Muscle of leg (tissue), 11 donors: Measurements from ENCODE around the gene ALOX5AP. TPM values are rescaled to one million over a fixed set of nuclear protein-coding genes. Genes with fewer than 3 reads are reported as not detected.
"Not testable (repeated sequence)": the region's sequence is repeated elsewhere in the genome, so short reads cannot be mapped to it uniquely, and the experiment has no call there.

Source experiments
- DNase-seq: peaks from one replicate; pipeline ENCODE4 v3.0.0; 2013
- H3K27ac ChIP-seq: one replicate; pipeline ENCODE4 v1.5.1; 2013; ENCODE audit warnings: mild to moderate bottlenecking, low read length, control low read depth
- H3K27me3 ChIP-seq: one replicate; pipeline ENCODE4 v1.6.1; 2013; ENCODE audit warnings: low read length; ENCODE audit not compliant: control insufficient read depth, insufficient read depth
- H3K36me3 ChIP-seq: one replicate; pipeline ENCODE4 v1.6.1; 2013; ENCODE audit warnings: low read length; ENCODE audit not compliant: control insufficient read depth, insufficient read depth
- H3K4me1 ChIP-seq: one replicate; pipeline ENCODE4 v1.6.1; 2013; ENCODE audit warnings: low read length; ENCODE audit not compliant: control insufficient read depth, insufficient read depth
- H3K4me3 ChIP-seq: one replicate; pipeline ENCODE4 v1.5.1; 2013; ENCODE audit warnings: low read length, control low read depth
- H3K9me3 ChIP-seq: replicated peaks from 2 replicates; pipeline ENCODE4 v1.6.1; 2013; ENCODE audit warnings: low read depth, low read length; ENCODE audit not compliant: control insufficient read depth
- WGBS: methylation state at CpG from one replicate; pipeline ENCODE4 v1.1.5; 2013; ENCODE audit warnings: missing lambda C conversion rate; ENCODE audit not compliant: insufficient coverage; 5-methylcytosine and 5-hydroxymethylcytosine counted together
- polyA plus RNA-seq, 8 donors: library from polyadenylated mRNA; unstranded; fragments of 120-200 nt; gene quantifications; one replicate each; pipeline versions ENCODE4 v1.2.1 to v1.2.3, GENCODE V29; 2013; ENCODE audit warnings: inconsistent platforms in 1 of 8, low replicate concordance in 1 of 8; ENCODE audit not compliant: insufficient read length in 8 of 8, insufficient read depth in 1 of 8
- total RNA-seq: library from RNA; stranded (reverse); fragments of 120-200 nt; gene quantifications from one replicate; pipeline ENCODE4 v1.2.4, GENCODE V29; 2013

Gene ALOX5AP
- total and polyA plus RNA-seq, 9 donors: 3.6 to 7.2 (median 5.6) TPM

- Histone ChIP-seq H3K9me3 (no peaks in the 10 kb centered on the region), H3K36me3 (no peaks in the 10 kb centered on the region), H3K27me3 (no peaks in the 10 kb centered on the region), H3K4me3 (no peak overlapping the region), H3K4me1 (peaks cover 60% of the 10 kb centered on the region), H3K27ac (no peak overlapping the region)
- no peak for DNase-seq
- WGBS: 67% methylated on average over 1 of the region's 4 CpGs
Observed at GRCh38 chr13:30744681-30745077, 9.3 kb downstream of the ALOX5AP start.

- Histone ChIP-seq H3K9me3 (no peaks in the 10 kb centered on the region), H3K27ac (peak overlapping the region; percentile 80), H3K36me3 (no peaks in the 10 kb centered on the region), H3K4me3 (no peak overlapping the region), H3K27me3 (no peaks in the 10 kb centered on the region), H3K4me1 (peaks cover 63% of the 10 kb centered on the region)
- peak; percentile 78 for DNase-seq
- WGBS: 53% methylated on average over 5 of the region's 9 CpGs
Observed at GRCh38 chr13:30745906-30746686, 10.8 kb downstream of the ALOX5AP start.

DNA sequence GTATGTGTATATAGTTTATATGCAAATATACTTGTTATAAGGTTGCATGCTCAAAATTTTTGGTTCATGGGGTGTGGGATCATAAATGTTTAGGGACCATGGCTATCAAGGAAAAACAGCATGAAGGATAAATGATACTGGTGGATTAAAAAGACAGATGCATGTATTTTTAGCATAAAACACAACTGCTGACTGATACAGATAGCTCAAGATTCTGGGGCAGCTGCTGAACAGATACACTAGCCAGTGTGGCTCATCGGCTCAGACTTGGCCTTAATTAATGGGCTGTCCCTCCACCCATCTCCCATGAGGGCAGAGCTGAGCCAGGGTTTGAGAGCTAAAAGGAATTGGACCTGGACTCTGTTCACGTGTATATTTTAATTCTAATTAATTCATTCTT is 11.4 kb downstream of the ALOX5AP start:
- DNase-seq: peak; percentile 68
- no peak overlapping the region for H3K4me3 ChIP-seq
- peaks cover 68% of the 10 kb centered on the region for H3K4me1 ChIP-seq
- no peaks in the 10 kb centered on the region for H3K9me3 ChIP-seq
- no peaks in the 10 kb centered on the region for H3K27me3 ChIP-seq
- WGBS: no CpG with 5 or more reads among the region's 2 CpGs
- no peaks in the 10 kb centered on the region for H3K36me3 ChIP-seq
- peak overlapping the region; percentile 80 for H3K27ac ChIP-seq

GRCh38 chr13:30747845-30748244 is 12.5 kb downstream of the ALOX5AP start:
- not testable (repeated sequence) for H3K36me3 ChIP-seq, H3K27me3 ChIP-seq, H3K9me3 ChIP-seq, DNase-seq, H3K27ac ChIP-seq, H3K4me3 ChIP-seq
- 86% methylated on average over 1 of the region's 6 CpGs for WGBS
- peaks cover 71% of the 10 kb centered on the region for H3K4me1 ChIP-seq

DNA sequence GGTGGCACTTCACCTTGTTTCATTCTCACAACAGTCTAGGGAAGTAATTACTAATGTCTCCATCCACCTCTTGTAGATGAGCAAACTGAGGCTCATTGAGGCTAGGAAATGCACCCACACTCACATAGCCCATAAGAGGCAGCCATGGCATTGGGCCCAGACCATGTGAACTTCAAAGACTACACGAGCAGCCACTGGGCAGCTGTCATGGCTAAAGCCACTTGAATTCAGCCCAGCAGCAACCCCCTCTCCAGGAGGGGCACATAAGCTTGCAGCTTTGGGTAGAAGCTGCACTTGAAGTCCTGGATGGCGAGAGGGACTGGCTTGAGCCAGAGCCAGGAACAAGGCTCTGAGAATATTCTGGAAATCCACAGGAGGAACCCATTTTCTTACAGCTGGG is 13.4 kb downstream of the ALOX5AP start:
- DNase-seq: no peak
- Histone ChIP-seq H3K27ac (peak overlapping the region; percentile 35), H3K4me3 (no peak overlapping the region), H3K27me3 (no peaks in the 10 kb centered on the region), H3K36me3 (no peaks in the 10 kb centered on the region), H3K9me3 (no peaks in the 10 kb centered on the region), H3K4me1 (peaks cover 64% of the 10 kb centered on the region)
- 50% methylated on average over 2 of the region's 2 CpGs for WGBS

DNA sequence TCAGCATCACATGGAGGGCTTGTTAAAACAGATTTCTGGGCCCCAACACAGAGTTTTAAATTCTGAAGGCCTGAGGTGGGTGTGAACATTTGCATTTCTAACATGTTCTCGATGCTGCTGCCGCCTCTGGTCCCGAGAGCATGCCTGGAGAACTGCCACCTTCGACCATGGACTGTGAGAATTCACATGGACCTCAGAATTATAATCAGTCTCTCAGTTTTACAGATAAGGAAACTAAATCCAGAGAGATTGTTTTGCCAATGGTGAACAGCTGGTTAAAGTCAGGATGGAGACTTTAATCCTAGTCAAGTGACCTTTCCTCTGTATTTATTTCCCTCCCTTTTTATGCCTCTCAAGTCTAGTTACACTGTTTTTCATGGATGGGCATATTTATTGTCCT is 14.7 kb downstream of the ALOX5AP start:
- DNase-seq: no peak
- Histone ChIP-seq H3K27me3 (no peaks in the 10 kb centered on the region), H3K36me3 (no peaks in the 10 kb centered on the region), H3K4me3 (no peak overlapping the region), H3K9me3 (no peaks in the 10 kb centered on the region), H3K4me1 (peaks cover 53% of the 10 kb centered on the region), H3K27ac (no peak overlapping the region)
- WGBS: 60% methylated on average over 3 of the region's 4 CpGs

DNA sequence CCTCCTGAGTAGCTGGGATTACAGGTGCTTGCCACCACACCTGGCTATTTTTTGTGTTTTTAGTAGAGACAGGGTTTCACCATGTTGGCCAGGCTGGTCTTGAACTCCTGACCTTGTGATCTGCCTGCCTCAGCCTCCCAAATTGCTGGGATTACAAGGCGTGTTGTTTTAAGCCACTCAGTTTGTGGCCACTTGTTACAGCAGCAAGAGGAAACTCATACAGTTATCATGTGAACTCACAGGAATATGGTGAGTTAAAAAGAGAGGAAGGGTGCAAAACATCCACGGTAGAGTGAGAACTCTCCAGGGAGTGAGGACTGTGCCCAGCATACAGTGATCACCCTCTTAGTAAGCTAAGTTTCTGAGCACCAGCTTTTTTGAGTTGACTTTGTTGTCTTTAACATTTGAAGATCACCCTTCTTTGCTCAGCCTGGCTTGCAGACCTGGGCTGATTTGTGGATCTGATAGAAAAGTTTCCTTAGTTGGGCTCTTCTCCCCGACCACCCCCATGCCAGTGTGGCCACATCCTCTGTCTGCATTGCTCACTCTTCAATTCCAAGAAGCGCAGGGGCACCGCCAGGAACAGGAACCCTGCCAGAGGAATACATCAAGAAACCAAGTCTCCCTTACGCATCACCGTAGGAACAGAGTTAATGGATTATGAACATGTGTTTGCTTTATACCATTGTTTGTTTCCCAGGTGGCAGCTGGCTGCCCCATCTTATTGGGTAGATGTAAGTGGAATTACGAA is 16.0 kb downstream of the ALOX5AP start:
- no peak for DNase-seq
- Histone ChIP-seq H3K9me3 (no peaks in the 10 kb centered on the region), H3K36me3 (no peaks in the 10 kb centered on the region), H3K27me3 (no peaks in the 10 kb centered on the region), H3K4me3 (no peak overlapping the region), H3K4me1 (peaks cover 41% of the 10 kb centered on the region), H3K27ac (no peak overlapping the region)
- WGBS: no CpG with 5 or more reads among the region's 8 CpGs

- Histone ChIP-seq H3K36me3 (no peaks in the 10 kb centered on the region), H3K4me1 (peaks cover 36% of the 10 kb centered on the region), H3K4me3 (no peak overlapping the region), H3K9me3 (no peaks in the 10 kb centered on the region), H3K27me3 (no peaks in the 10 kb centered on the region), H3K27ac (peak overlapping the region; percentile 32)
- peak; percentile 51 for DNase-seq
- 42% methylated on average over 9 of the region's 11 CpGs for WGBS
Observed at GRCh38 chr13:30752201-30752797, 17.0 kb downstream of the ALOX5AP start.

GRCh38 chr13:30753030-30753616 is 17.8 kb downstream of the ALOX5AP start:
- WGBS: 92% methylated on average over 3 of the region's 8 CpGs
- Histone ChIP-seq H3K27me3 (no peaks in the 10 kb centered on the region), H3K4me3 (no peak overlapping the region), H3K4me1 (peaks cover 28% of the 10 kb centered on the region), H3K27ac (no peak overlapping the region), H3K9me3 (no peaks in the 10 kb centered on the region), H3K36me3 (no peaks in the 10 kb centered on the region)
- no peak for DNase-seq

- no peak overlapping the region for H3K27ac ChIP-seq
- 54% methylated on average over 11 of the region's 12 CpGs for WGBS
Observed at GRCh38 chr13:30755678-30756077, 20.3 kb downstream of the ALOX5AP start.

More at GRCh38 chr13:30755678-30756077, 20.3 kb downstream of the ALOX5AP start:
- Histone ChIP-seq H3K4me3 (no peak overlapping the region), H3K9me3 (no peaks in the 10 kb centered on the region), H3K27me3 (no peaks in the 10 kb centered on the region), H3K4me1 (peaks cover 15% of the 10 kb centered on the region), H3K36me3 (no peaks in the 10 kb centered on the region)
- DNase-seq: no peak
